GM12801 (cell line): ENCODE measurements around the gene ADGRG1.

Source experiments
- CTCF ChIP-seq: IDR thresholded peaks from one replicate; pipeline ENCODE4 v1.5.1; 2011; ENCODE audit warnings: control low read depth; ENCODE audit not compliant: insufficient read length; ENCODE audit errors: extremely low read depth

ADGRG1 gene

GRCh38 chr16:57689762-57690558 is 61.5 kb downstream of the ADGRG1 start:
- no peak for TF ChIP-seq CTCF

GRCh38 chr16:57690782-57691471 is 62.5 kb downstream of the ADGRG1 start:
- TF ChIP-seq CTCF: no peak

GRCh38 chr16:57692636-57693035 is 64.2 kb downstream of the ADGRG1 start:
- no peak for TF ChIP-seq CTCF

GRCh38 chr16:57693550-57693949 is 65.1 kb downstream of the ADGRG1 start:
- TF ChIP-seq CTCF: no peak

GRCh38 chr16:57694231-57694724 is 65.8 kb downstream of the ADGRG1 start:
- TF ChIP-seq CTCF: no peak

GRCh38 chr16:57694725-57695679 is 66.6 kb downstream of the ADGRG1 start, which contains the start of gene DRC7:
DRC7 (plus strand) TSS chr16:57694806; CDS start chr16:57697950, 3,144 bp downstream.
- TF ChIP-seq CTCF: no peak
